ENCODE measurements around the gene SLC24A3. TPM values are rescaled to one million over a fixed set of nuclear protein-coding genes. Genes with fewer than 3 reads are reported as not detected.

The SLC24A3 gene
- total and polyA plus RNA-seq, 2 experiments from 2014 or later: 0.81 to 2.5 TPM

DNA sequence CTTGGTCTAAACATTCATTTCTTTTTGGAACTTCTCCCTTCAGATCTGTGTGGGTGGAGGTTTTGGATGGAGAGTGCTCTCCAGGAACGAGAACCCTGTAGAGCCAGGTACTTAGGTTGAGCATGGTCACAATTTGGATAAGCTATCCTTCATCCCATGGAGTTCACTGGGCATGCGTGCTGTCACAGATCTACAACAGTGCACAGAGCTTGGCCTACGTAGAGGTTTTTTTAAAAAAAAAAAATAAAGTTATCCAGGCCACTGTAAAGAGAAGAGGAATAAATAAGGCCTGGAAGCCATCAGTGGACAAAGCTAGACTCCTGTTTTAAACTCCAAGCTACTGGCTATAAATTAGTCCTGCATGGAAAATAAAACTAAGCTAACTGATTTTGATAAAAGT lies 165.6 kb downstream of the SLC24A3 start:
- H3K9me2 ChIP-seq (ENCODE audit: insufficient read depth): no peaks in the 10 kb centered on the region
- no peaks in the 10 kb centered on the region for H3K36me3 Mint-ChIP-seq (ENCODE audit: low read depth)
- H3K79me2 ChIP-seq (replicated peaks; ENCODE audit: insufficient read depth): no peaks in the 10 kb centered on the region
- TF ChIP-seq JUNB (IDR thresholded peaks at IDR 0.05; ENCODE audit: unreplicated experiment) (no peak), EZH2 (IDR thresholded peaks at IDR 0.05; ENCODE audit: low read depth, unreplicated experiment) (no peak), STAT1 (IDR thresholded peaks at IDR 0.05; ENCODE audit: unreplicated experiment) (no peak), POLR2AphosphoS5 (IDR thresholded peaks at IDR 0.05; ENCODE audit: low read depth) (no peak), ZNF114 (CRISPR knock-in tag; IDR thresholded peaks at IDR 0.05) (no peak), ZNF331 (CRISPR knock-in tag; IDR thresholded peaks at IDR 0.05; ENCODE audit: low read depth) (no peak), CREB1 (CRISPR knock-in tag; IDR thresholded peaks at IDR 0.05; ENCODE audit: low read depth) (no peak), EZH2phosphoT487 (IDR thresholded peaks at IDR 0.05; ENCODE audit: unreplicated experiment) (no peak), NANOG (IDR thresholded peaks at IDR 0.05; ENCODE audit: borderline replicate concordance) (no peak)
- TF ChIP-seq, protein P1, sequence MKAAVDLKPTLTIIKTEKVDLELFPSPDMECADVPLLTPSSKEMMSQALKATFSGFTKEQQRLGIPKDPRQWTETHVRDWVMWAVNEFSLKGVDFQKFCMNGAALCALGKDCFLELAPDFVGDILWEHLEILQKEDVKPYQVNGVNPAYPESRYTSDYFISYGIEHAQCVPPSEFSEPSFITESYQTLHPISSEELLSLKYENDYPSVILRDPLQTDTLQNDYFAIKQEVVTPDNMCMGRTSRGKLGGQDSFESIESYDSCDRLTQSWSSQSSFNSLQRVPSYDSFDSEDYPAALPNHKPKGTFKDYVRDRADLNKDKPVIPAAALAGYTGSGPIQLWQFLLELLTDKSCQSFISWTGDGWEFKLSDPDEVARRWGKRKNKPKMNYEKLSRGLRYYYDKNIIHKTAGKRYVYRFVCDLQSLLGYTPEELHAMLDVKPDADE (IDR thresholded peaks at IDR 0.05): no peak
- TF ChIP-seq, protein P2, sequence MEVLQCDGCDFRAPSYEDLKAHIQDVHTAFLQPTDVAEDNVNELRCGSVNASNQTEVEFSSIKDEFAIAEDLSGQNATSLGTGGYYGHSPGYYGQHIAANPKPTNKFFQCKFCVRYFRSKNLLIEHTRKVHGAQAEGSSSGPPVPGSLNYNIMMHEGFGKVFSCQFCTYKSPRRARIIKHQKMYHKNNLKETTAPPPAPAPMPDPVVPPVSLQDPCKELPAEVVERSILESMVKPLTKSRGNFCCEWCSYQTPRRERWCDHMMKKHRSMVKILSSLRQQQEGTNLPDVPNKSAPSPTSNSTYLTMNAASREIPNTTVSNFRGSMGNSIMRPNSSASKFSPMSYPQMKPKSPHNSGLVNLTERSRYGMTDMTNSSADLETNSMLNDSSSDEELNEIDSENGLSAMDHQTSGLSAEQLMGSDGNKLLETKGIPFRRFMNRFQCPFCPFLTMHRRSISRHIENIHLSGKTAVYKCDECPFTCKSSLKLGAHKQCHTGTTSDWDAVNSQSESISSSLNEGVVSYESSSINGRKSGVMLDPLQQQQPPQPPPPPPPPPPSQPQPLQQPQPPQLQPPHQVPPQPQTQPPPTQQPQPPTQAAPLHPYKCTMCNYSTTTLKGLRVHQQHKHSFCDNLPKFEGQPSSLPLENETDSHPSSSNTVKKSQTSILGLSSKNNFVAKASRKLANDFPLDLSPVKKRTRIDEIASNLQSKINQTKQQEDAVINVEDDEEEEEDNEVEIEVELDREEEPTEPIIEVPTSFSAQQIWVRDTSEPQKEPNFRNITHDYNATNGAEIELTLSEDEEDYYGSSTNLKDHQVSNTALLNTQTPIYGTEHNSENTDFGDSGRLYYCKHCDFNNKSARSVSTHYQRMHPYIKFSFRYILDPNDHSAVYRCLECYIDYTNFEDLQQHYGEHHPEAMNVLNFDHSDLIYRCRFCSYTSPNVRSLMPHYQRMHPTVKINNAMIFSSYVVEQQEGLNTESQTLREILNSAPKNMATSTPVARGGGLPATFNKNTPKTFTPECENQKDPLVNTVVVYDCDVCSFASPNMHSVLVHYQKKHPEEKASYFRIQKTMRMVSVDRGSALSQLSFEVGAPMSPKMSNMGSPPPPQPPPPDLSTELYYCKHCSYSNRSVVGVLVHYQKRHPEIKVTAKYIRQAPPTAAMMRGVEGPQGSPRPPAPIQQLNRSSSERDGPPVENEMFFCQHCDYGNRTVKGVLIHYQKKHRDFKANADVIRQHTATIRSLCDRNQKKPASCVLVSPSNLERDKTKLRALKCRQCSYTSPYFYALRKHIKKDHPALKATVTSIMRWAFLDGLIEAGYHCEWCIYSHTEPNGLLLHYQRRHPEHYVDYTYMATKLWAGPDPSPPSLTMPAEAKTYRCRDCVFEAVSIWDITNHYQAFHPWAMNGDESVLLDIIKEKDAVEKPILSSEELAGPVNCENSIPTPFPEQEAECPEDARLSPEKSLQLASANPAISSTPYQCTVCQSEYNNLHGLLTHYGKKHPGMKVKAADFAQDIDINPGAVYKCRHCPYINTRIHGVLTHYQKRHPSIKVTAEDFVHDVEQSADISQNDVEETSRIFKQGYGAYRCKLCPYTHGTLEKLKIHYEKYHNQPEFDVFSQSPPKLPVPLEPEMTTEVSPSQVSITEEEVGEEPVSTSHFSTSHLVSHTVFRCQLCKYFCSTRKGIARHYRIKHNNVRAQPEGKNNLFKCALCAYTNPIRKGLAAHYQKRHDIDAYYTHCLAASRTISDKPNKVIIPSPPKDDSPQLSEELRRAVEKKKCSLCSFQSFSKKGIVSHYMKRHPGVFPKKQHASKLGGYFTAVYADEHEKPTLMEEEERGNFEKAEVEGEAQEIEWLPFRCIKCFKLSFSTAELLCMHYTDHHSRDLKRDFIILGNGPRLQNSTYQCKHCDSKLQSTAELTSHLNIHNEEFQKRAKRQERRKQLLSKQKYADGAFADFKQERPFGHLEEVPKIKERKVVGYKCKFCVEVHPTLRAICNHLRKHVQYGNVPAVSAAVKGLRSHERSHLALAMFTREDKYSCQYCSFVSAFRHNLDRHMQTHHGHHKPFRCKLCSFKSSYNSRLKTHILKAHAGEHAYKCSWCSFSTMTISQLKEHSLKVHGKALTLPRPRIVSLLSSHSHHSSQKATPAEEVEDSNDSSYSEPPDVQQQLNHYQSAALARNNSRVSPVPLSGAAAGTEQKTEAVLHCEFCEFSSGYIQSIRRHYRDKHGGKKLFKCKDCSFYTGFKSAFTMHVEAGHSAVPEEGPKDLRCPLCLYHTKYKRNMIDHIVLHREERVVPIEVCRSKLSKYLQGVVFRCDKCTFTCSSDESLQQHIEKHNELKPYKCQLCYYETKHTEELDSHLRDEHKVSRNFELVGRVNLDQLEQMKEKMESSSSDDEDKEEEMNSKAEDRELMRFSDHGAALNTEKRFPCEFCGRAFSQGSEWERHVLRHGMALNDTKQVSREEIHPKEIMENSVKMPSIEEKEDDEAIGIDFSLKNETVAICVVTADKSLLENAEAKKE (CRISPR knock-in tag; IDR thresholded peaks at IDR 0.05): no peak
- TF ChIP-seq, protein P3, sequence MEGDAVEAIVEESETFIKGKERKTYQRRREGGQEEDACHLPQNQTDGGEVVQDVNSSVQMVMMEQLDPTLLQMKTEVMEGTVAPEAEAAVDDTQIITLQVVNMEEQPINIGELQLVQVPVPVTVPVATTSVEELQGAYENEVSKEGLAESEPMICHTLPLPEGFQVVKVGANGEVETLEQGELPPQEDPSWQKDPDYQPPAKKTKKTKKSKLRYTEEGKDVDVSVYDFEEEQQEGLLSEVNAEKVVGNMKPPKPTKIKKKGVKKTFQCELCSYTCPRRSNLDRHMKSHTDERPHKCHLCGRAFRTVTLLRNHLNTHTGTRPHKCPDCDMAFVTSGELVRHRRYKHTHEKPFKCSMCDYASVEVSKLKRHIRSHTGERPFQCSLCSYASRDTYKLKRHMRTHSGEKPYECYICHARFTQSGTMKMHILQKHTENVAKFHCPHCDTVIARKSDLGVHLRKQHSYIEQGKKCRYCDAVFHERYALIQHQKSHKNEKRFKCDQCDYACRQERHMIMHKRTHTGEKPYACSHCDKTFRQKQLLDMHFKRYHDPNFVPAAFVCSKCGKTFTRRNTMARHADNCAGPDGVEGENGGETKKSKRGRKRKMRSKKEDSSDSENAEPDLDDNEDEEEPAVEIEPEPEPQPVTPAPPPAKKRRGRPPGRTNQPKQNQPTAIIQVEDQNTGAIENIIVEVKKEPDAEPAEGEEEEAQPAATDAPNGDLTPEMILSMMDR (conservative IDR thresholded peaks at IDR 0.05; ENCODE audit: low read depth in 2 of 2): no peak
- TF ChIP-seq, protein P4, sequence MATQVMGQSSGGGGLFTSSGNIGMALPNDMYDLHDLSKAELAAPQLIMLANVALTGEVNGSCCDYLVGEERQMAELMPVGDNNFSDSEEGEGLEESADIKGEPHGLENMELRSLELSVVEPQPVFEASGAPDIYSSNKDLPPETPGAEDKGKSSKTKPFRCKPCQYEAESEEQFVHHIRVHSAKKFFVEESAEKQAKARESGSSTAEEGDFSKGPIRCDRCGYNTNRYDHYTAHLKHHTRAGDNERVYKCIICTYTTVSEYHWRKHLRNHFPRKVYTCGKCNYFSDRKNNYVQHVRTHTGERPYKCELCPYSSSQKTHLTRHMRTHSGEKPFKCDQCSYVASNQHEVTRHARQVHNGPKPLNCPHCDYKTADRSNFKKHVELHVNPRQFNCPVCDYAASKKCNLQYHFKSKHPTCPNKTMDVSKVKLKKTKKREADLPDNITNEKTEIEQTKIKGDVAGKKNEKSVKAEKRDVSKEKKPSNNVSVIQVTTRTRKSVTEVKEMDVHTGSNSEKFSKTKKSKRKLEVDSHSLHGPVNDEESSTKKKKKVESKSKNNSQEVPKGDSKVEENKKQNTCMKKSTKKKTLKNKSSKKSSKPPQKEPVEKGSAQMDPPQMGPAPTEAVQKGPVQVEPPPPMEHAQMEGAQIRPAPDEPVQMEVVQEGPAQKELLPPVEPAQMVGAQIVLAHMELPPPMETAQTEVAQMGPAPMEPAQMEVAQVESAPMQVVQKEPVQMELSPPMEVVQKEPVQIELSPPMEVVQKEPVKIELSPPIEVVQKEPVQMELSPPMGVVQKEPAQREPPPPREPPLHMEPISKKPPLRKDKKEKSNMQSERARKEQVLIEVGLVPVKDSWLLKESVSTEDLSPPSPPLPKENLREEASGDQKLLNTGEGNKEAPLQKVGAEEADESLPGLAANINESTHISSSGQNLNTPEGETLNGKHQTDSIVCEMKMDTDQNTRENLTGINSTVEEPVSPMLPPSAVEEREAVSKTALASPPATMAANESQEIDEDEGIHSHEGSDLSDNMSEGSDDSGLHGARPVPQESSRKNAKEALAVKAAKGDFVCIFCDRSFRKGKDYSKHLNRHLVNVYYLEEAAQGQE (IDR thresholded peaks at IDR 0.05; ENCODE audit: unreplicated experiment): no peak
- H2AFZ ChIP-seq: no peak overlapping the region
- no peak overlapping the region for H3K27ac ChIP-seq (ENCODE audit: low read depth)
- H3K9me3 Mint-ChIP-seq: no peaks in the 10 kb centered on the region
- H3K4me3 Mint-ChIP-seq: no peak overlapping the region
- H3K27me3 ChIP-seq (ENCODE audit: insufficient read depth): no peaks in the 10 kb centered on the region
- DNase-seq (ENCODE audit: low spot score) (no peak), ATAC-seq (no peak)
- H3K27ac Mint-ChIP-seq: no peak overlapping the region
- H3K4me1 Mint-ChIP-seq: peaks cover 8% of the 10 kb centered on the region
- H4K20me1 ChIP-seq (replicated peaks; ENCODE audit: insufficient read depth): peaks cover 5% of the 10 kb centered on the region; the same call in 1 of the 2 replicates
- H3F3A ChIP-seq (replicated peaks; ENCODE audit: low read depth): no peaks in the 10 kb centered on the region
- no peak overlapping the region for H3K4me3 ChIP-seq
- peaks cover 5% of the 10 kb centered on the region for H3K27me3 Mint-ChIP-seq (ENCODE audit: insufficient read depth, low read depth, poor library complexity)
- no peak overlapping the region for H3K4me2 ChIP-seq
- H3K36me3 ChIP-seq (ENCODE audit: insufficient read depth): no peaks in the 10 kb centered on the region
- no peaks in the 10 kb centered on the region for H3K4me1 ChIP-seq (ENCODE audit: insufficient read depth)
